PC-3 (cell line): ENCODE data around the gene SPHK2. TPM values are rescaled to one million over a fixed set of nuclear protein-coding genes. Genes with fewer than 3 reads are reported as not detected.

Source experiments
- ATAC-seq: fragments of 200-7000 bp; cut with Tn5 transposase; 2 replicates; pipeline ENCODE4 v1.9.1; 2020; ENCODE audit warnings: mild to moderate bottlenecking, moderate library complexity
- BruUV-seq: library from RNA; stranded (reverse); fragments of 400-500 nt; replicated peaks from 2 replicates; lab custom pipeline; 2021; lab: Mats Ljungman, UMichigan
- CTCF ChIA-PET: fragments of 300-600 bp; sonication (Branson Sonifier 250); formaldehyde crosslinking; loops from one replicate; lab custom pipeline; 2022; ENCODE audit warnings: antibody characterized with exemption; lab: Charles Lee
- POLR2A ChIA-PET: fragments of 300-600 bp; sonication (Branson Sonifier 250); formaldehyde crosslinking; loops from one replicate; lab custom pipeline; 2022; ENCODE audit warnings: antibody characterized with exemption; ENCODE audit not compliant: unreplicated experiment; lab: Charles Lee
- DNase-seq: peaks from one replicate; pipeline ENCODE4 v3.0.0-alpha.2; 2015
- H2AFZ ChIP-seq: fragments of 300-600 bp; sonication (generic); 2 replicates; pipeline ENCODE4 v1.6.0; 2016; ENCODE audit warnings: antibody characterized with exemption, low read length
- H3F3A ChIP-seq: fragments of 300-600 bp; sonication (generic); one replicate; pipeline ENCODE4 v1.6.0; 2017; ENCODE audit warnings: antibody characterized with exemption, low read length, control low read depth, mild to moderate bottlenecking; ENCODE audit not compliant: unreplicated experiment
- H3K27ac ChIP-seq: fragments of 300-600 bp; sonication (generic); 2 replicates; pipeline ENCODE4 v1.5.1; 2016; ENCODE audit warnings: mild to moderate bottlenecking, low read length
- H3K27me3 ChIP-seq: fragments of 300-600 bp; sonication (generic); 2 replicates; pipeline ENCODE4 v1.6.1; 2016; ENCODE audit warnings: low read length, mixed read lengths
- H3K36me3 ChIP-seq: fragments of 300-600 bp; sonication (generic); 2 replicates; pipeline ENCODE4 v1.6.1; 2016; ENCODE audit warnings: low read depth, mixed run types, low read length, mixed read lengths
- H3K4me1 ChIP-seq: fragments of 300-600 bp; sonication (generic); 2 replicates; pipeline ENCODE4 v1.5.1; 2016; ENCODE audit warnings: low read length; ENCODE audit not compliant: insufficient read depth
- H3K4me2 ChIP-seq: fragments of 300-600 bp; sonication (generic); 2 replicates; pipeline ENCODE4 v1.6.0; 2016; ENCODE audit warnings: low read length
- H3K4me3 ChIP-seq: fragments of 300-600 bp; sonication (generic); 2 replicates; pipeline ENCODE4 v1.5.1; 2016; ENCODE audit warnings: mild to moderate bottlenecking, low read length, mixed read lengths
- H3K79me2 ChIP-seq: fragments of 300-600 bp; sonication (generic); 2 replicates; pipeline ENCODE4 v1.6.1; 2017; ENCODE audit warnings: low read length, mixed read lengths
- H3K9ac ChIP-seq: fragments of 300-600 bp; sonication (generic); 2 replicates; pipeline ENCODE4 v1.6.0; 2016; ENCODE audit warnings: mild to moderate bottlenecking, low read length
- H3K9me2 ChIP-seq: fragments of 300-600 bp; sonication (generic); replicated peaks from 2 replicates; pipeline ENCODE4 v1.6.1; 2016; ENCODE audit warnings: mixed run types, low read length, mixed read lengths
- H3K9me3 ChIP-seq: fragments of 300-600 bp; sonication (generic); 2 replicates; pipeline ENCODE4 v1.6.1; 2016; ENCODE audit warnings: low read length, mixed read lengths
- H4K20me1 ChIP-seq: fragments of 300-600 bp; sonication (generic); 2 replicates; pipeline ENCODE4 v1.6.1; 2016; ENCODE audit warnings: low read length, mixed read lengths
- CTCF ChIP-seq: fragments of 300-600 bp; sonication (generic); conservative IDR thresholded peaks from 2 replicates; pipeline ENCODE4 v1.5.1; 2017; ENCODE audit warnings: antibody characterized with exemption, low read depth, mild to moderate bottlenecking, low read length
- EZH2 ChIP-seq: fragments of 300-600 bp; sonication (generic); IDR thresholded peaks from one replicate; pipeline ENCODE4 v1.6.1; 2017; ENCODE audit warnings: antibody characterized with exemption, mild to moderate bottlenecking, low read length; ENCODE audit not compliant: unreplicated experiment
- EZH2phosphoT487 ChIP-seq: fragments of 300-600 bp; sonication (generic); IDR thresholded peaks from 2 replicates; pipeline ENCODE4 v1.6.1; 2018; ENCODE audit warnings: mild to moderate bottlenecking, antibody characterized with exemption, low read length, borderline replicate concordance
- intact Hi-C: fragments of 100-400 bp; cut with micrococcal nuclease; formaldehyde crosslinking; loops from 2 replicates; pipeline ENCODE4 v1.9.0; 2023
- total RNA-seq: library from RNA; depleted of rRNA; stranded (reverse); fragments of >200 nt; gene quantifications from 2 replicates; pipeline ENCODE4 v1.2.3, GENCODE V29; 2014

Gene SPHK2
- total RNA-seq, 1 experiment from 2014 or later, result 8.5 TPM

- Histone ChIP-seq H3K27me3 (no peaks in the 10 kb centered on the region), H3K27ac (no peak overlapping the region), H3K9ac (no peak overlapping the region), H3K4me3 (no peak overlapping the region), H3K4me2 (no peak overlapping the region), H3K9me3 (no peaks in the 10 kb centered on the region), H3F3A (no peaks in the 10 kb centered on the region), H3K79me2 (no peaks in the 10 kb centered on the region), H4K20me1 (no peaks in the 10 kb centered on the region), H3K4me1 (no peaks in the 10 kb centered on the region), H3K9me2 (no peaks in the 10 kb centered on the region), H3K36me3 (no peaks in the 10 kb centered on the region), H2AFZ (no peak overlapping the region)
- DNase-seq (no peak), ATAC-seq (no peak)
- intact Hi-C loops, result no loop called here
- CTCF ChIA-PET, result no interaction called here
- no TSS peak for BruUV-seq
- POLR2A ChIA-PET, result no interaction called here
- TF ChIP-seq EZH2 (no peak), CTCF (no peak), EZH2phosphoT487 (no peak)
These were observed 46.5 kb downstream of the SPHK2 start for GRCh38 chr19:48665786-48666185.

DNA sequence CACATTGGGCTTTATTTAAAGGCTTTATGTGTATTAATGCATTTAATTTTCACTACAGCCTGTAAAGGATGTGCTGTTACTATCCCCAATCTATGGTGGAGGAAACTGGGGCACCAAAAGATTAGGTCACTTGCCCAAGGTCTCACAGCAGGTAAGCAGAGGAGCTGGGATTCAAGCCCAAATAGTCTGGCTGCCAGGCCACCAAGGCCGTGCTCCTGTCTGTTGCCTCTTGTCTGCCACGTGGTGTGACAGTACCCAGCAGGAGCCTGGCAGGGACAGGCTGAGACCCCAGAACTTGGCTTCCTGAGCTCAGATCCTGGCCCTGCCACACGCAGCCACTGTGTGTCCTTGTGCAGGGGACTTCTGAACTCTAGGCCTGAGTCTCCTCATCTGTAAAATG, 49.0 kb downstream of the SPHK2 start:
- TF ChIP-seq EZH2phosphoT487, result no peak
- no peak for TF ChIP-seq CTCF
- no peak for TF ChIP-seq EZH2
- intact Hi-C loops, result no loop called here
- H3K4me2 ChIP-seq, result no peak overlapping the region
- no peak overlapping the region for H3K4me3 ChIP-seq
- no peaks in the 10 kb centered on the region for H3K79me2 ChIP-seq
- H3K9me3 ChIP-seq, result no peaks in the 10 kb centered on the region
- H3K4me1 ChIP-seq, result no peaks in the 10 kb centered on the region
- H3K9ac ChIP-seq, result no peak overlapping the region
- H3F3A ChIP-seq, result no peaks in the 10 kb centered on the region
- no peak overlapping the region for H3K27ac ChIP-seq
- H3K9me2 ChIP-seq, result no peaks in the 10 kb centered on the region
- no peaks in the 10 kb centered on the region for H3K27me3 ChIP-seq
- ChIA-PET CTCF (no interaction called here), POLR2A (no interaction called here)
- DNase-seq (no peak), ATAC-seq (no peak)
- H4K20me1 ChIP-seq, result no peaks in the 10 kb centered on the region
- H2AFZ ChIP-seq, result no peak overlapping the region
- H3K36me3 ChIP-seq, result no peaks in the 10 kb centered on the region
- no TSS peak for BruUV-seq

GRCh38 chr19:48668761-48669160, 49.5 kb downstream of the SPHK2 start:
- Histone ChIP-seq H3K9me2 (no peaks in the 10 kb centered on the region), H3K4me3 (no peak overlapping the region), H3K4me2 (no peak overlapping the region), H3K27me3 (no peaks in the 10 kb centered on the region), H2AFZ (no peak overlapping the region), H3K4me1 (no peaks in the 10 kb centered on the region), H3K36me3 (no peaks in the 10 kb centered on the region), H3K9ac (no peak overlapping the region), H3K9me3 (no peaks in the 10 kb centered on the region), H4K20me1 (no peaks in the 10 kb centered on the region), H3K79me2 (no peaks in the 10 kb centered on the region), H3F3A (no peaks in the 10 kb centered on the region), H3K27ac (no peak overlapping the region)
- no peak for DNase-seq
- ChIA-PET CTCF (no interaction called here), POLR2A (no interaction called here)
- no peak for TF ChIP-seq EZH2phosphoT487
- TF ChIP-seq CTCF, result no peak
- TF ChIP-seq EZH2, result no peak
- ATAC-seq, result no peak
- no TSS peak for BruUV-seq
- intact Hi-C loops, result no loop called here
